ENCODE results near the gene LAMC1. TPM values are rescaled to one million over a fixed set of nuclear protein-coding genes. Genes with fewer than 3 reads are reported as not detected.

The LAMC1 gene
- total and polyA plus RNA-seq, 2 of the 4 experiments (the other 2 are of a cell fraction) = 249 to 394 TPM

DNA sequence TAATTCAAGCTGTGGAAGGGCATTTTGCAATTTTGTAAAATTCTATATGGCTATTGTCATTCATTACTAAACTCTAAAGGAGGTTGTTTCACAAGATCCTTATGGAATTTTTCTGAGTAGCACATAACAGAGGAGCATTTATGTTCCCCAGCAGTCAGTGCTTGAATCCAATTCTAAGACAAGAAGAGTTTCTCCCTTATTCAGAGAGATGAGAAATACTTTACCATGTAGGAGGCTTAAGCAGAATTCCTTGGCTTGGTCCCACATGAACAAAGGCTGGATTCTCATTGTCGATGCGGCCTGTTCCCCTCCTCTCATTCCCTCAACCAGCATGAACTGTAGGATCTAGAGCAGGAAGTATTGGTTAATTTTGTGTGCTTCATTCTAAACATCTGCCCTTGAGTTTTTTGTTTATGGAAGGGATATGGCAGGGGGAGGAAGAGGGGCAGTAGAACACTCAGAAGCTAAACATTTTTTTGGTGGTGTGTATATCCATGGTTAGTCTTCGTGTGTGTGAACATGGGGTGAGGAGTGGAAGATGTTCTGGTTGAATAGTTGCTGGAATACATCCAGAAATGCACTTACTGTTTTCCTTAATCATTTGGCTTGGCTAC, 74.3 kb downstream of the LAMC1 start:
- Histone ChIP-seq H3K4me2 (ENCODE audit: low read depth, low read length) (peak overlapping the region; percentile 88), H3K4ac (ENCODE audit: low read depth, low read length) (peak overlapping the region; percentile 81; the same call in 1 of the 2 replicates), H3K4me1 (ENCODE audit: control insufficient read depth, insufficient read depth, low read length) (peaks cover 29% of the 10 kb centered on the region), H2BK120ac (ENCODE audit: low read depth, low read length) (peak overlapping the region; percentile 77; the same call in 1 of the 2 replicates), H3K79me1 (ENCODE audit: low read depth in 1 of 2, low read length in 2 of 2) (peaks cover 21 to 87% of the 10 kb centered on the region in 2 experiments), H2AK9ac (replicated peaks; ENCODE audit: low read depth, low read length, poor library complexity) (no peak overlapping the region), H3K9ac (ENCODE audit: low read depth, low read length) (peak overlapping the region; percentile 41), H2AK5ac (ENCODE audit: low read depth, low read length) (peak overlapping the region; percentile 61; the same call in 1 of the 2 replicates), H3K18ac (ENCODE audit: low read depth, low read length) (peak overlapping the region; percentile 97), H2BK5ac (ENCODE audit: low read depth, low read length, poor library complexity, severe bottlenecking) (peak overlapping the region; percentile 99), H3K9me1 (ENCODE audit: insufficient read depth, low read length) (peaks cover 41% of the 10 kb centered on the region), H3K9me3 (ENCODE audit: control insufficient read depth, insufficient read depth, low read length) (no peaks in the 10 kb centered on the region), H3K4me3 (ENCODE audit: insufficient read depth, low read depth, low read length) (no peak overlapping the region), H2BK15ac (ENCODE audit: low read depth, low read length) (no peak overlapping the region; the same call in 2 of the 3 replicates), H3K27me3 (ENCODE audit: control insufficient read depth, insufficient read depth, low read length) (no peaks in the 10 kb centered on the region), H3K27ac (ENCODE audit: insufficient read depth, low read length) (peak overlapping the region; percentile 94), H4K8ac (ENCODE audit: low read depth in 2 of 2, low read length in 2 of 2) (peak overlapping the region in 1 of 2 experiments; percentile 42; a peak in 2 of 4 replicates), H3K36me3 (ENCODE audit: control insufficient read depth, insufficient read depth, low read length) (peaks cover 5% of the 10 kb centered on the region; the same call in 1 of the 2 replicates), H2BK20ac (ENCODE audit: low read depth, low read length) (peak overlapping the region; percentile 60; the same call in 1 of the 2 replicates), H2AFZ (replicated peaks; ENCODE audit: low read length, poor library complexity) (no peak overlapping the region), H4K5ac (ENCODE audit: low read depth, low read length) (peak overlapping the region; percentile 85), H3K14ac (replicated peaks; ENCODE audit: low read depth, low read length) (0 out of 2 replicates have a peak overlapping the region, but pooled peaks have one; percentile 12), H3K56ac (ENCODE audit: extremely low read depth, insufficient read depth, low read length) (peak overlapping the region; percentile 71), H3K23ac (ENCODE audit: low read depth, low read length) (peak overlapping the region; percentile 75; the same call in 1 of the 2 replicates), H4K20me1 (ENCODE audit: insufficient read depth, low read length) (peaks cover 77% of the 10 kb centered on the region), H4K91ac (ENCODE audit: insufficient read depth, low read depth, low read length) (peak overlapping the region; percentile 60)
- BruUV-seq (replicated peaks) = no TSS peak
- intact Hi-C loops (cut with micrococcal nuclease) (loop anchor here (2.0 to 5.0 kb wide), 3 partner anchors 35 to 73 kb away; no protein-coding TSS in a partner anchor), dilution Hi-C loops (cut with HindIII; ENCODE audit: low sequenced_read_pairs, unreplicated experiment) (no loop called here), in situ Hi-C loops (cut with MboI; ENCODE audit: low sequenced_read_pairs) (no loop called here)
- ChIA-PET POLR2A (ENCODE audit: unreplicated experiment) (no interaction called here), CTCF (interaction anchor here (0.9 kb wide), 1 partner anchor 72 kb away, joined by 4 read pairs; no protein-coding TSS in a partner anchor)
- peak; percentile 68 for ATAC-seq (ENCODE audit: low read depth)
- peak; percentile 94 for DNase-seq
- no CpG with 5 or more reads among the region's 3 CpGs for WGBS, 2 experiments (ENCODE audit: extremely low coverage in 2 of 2, insufficient read length in 1 of 2)
- TF ChIP-seq MAFK (IDR thresholded peaks at IDR 0.05; ENCODE audit: low read depth, low read length) (no peak; the same call in 1 of the 2 replicates), RFX5 (IDR thresholded peaks at IDR 0.05; ENCODE audit: low read depth, low read length) (no peak), MAZ (IDR thresholded peaks at IDR 0.05; ENCODE audit: borderline replicate concordance, low read depth, low read length) (0 out of 2 replicates have a peak, but pooled peaks have one; percentile 21), CHD1 (IDR thresholded peaks at IDR 0.05; ENCODE audit: low read depth, low read length) (no peak), RCOR1 (IDR thresholded peaks at IDR 0.05; ENCODE audit: insufficient replicate concordance, low read length) (no peak), USF2 (IDR thresholded peaks at IDR 0.05; ENCODE audit: low read depth, low read length) (no peak), MXI1 (IDR thresholded peaks at IDR 0.05; ENCODE audit: borderline replicate concordance, low read depth, low read length) (no peak), CEBPB (IDR thresholded peaks at IDR 0.05; ENCODE audit: low read depth, low read length) (peak; percentile 85), POLR2A (IDR thresholded peaks at IDR 0.05; ENCODE audit: low read depth, low read length) (no peak), SMC3 (IDR thresholded peaks at IDR 0.05; ENCODE audit: low read depth, low read length) (no peak), NFE2L2 (IDR thresholded peaks at IDR 0.05; ENCODE audit: low read depth, low read length) (peak; percentile 38; the same call in 1 of the 2 replicates), RAD21 (IDR thresholded peaks at IDR 0.05; ENCODE audit: low read length) (no peak; the same call in 1 of the 2 replicates)
- TF ChIP-seq, protein P1, sequence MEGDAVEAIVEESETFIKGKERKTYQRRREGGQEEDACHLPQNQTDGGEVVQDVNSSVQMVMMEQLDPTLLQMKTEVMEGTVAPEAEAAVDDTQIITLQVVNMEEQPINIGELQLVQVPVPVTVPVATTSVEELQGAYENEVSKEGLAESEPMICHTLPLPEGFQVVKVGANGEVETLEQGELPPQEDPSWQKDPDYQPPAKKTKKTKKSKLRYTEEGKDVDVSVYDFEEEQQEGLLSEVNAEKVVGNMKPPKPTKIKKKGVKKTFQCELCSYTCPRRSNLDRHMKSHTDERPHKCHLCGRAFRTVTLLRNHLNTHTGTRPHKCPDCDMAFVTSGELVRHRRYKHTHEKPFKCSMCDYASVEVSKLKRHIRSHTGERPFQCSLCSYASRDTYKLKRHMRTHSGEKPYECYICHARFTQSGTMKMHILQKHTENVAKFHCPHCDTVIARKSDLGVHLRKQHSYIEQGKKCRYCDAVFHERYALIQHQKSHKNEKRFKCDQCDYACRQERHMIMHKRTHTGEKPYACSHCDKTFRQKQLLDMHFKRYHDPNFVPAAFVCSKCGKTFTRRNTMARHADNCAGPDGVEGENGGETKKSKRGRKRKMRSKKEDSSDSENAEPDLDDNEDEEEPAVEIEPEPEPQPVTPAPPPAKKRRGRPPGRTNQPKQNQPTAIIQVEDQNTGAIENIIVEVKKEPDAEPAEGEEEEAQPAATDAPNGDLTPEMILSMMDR (conservative IDR thresholded peaks at IDR 0.05; ENCODE audit: low read depth, low read length) = no peak
- TF ChIP-seq, protein P2, sequence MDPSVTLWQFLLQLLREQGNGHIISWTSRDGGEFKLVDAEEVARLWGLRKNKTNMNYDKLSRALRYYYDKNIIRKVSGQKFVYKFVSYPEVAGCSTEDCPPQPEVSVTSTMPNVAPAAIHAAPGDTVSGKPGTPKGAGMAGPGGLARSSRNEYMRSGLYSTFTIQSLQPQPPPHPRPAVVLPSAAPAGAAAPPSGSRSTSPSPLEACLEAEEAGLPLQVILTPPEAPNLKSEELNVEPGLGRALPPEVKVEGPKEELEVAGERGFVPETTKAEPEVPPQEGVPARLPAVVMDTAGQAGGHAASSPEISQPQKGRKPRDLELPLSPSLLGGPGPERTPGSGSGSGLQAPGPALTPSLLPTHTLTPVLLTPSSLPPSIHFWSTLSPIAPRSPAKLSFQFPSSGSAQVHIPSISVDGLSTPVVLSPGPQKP (IDR thresholded peaks at IDR 0.05; ENCODE audit: borderline replicate concordance, low read depth, low read length) = no peak

Data from IMR-90 (cell line).